GM12892 (cell line): ENCODE measurements around the gene ATP6V0B.

ENCODE experiments used
- POLR2A ChIP-seq: IDR thresholded peaks from 2 replicates; pipeline ENCODE4 v1.6.1; 2011; ENCODE audit warnings: low read depth, low read length, control low read depth
- POLR2AphosphoS5 ChIP-seq: IDR thresholded peaks from 2 replicates; pipeline ENCODE4 v1.6.1; 2011; ENCODE audit warnings: low read depth, low read length, control low read depth

- TF ChIP-seq POLR2A (no peak), POLR2AphosphoS5 (no peak)
Observed at GRCh38 chr1:43994071-43994470, 19.3 kb downstream of the ATP6V0B start.
